HUES64 (cell line): Measurements from ENCODE around the gene USP3.

Experiments used
- H3K27ac ChIP-seq: 2 replicates; pipeline ENCODE4 v1.7.0; 2013; ENCODE audit warnings: low read depth, low read length, inconsistent platforms
- H3K27me3 ChIP-seq: 2 replicates; pipeline ENCODE4 v1.6.1; 2013; ENCODE audit warnings: mild to moderate bottlenecking, low read length; ENCODE audit not compliant: insufficient read depth
- H3K36me3 ChIP-seq: 2 replicates; pipeline ENCODE4 v1.6.1; 2013; ENCODE audit warnings: mild to moderate bottlenecking, low read length; ENCODE audit not compliant: insufficient read depth
- H3K4me1 ChIP-seq: 2 replicates; pipeline ENCODE4 v1.6.1; 2013; ENCODE audit warnings: mild to moderate bottlenecking, low read length, moderate library complexity; ENCODE audit not compliant: insufficient read depth
- H3K4me3 ChIP-seq: 2 replicates; pipeline ENCODE4 v1.5.1; 2013; ENCODE audit warnings: mild to moderate bottlenecking, low read length, moderate library complexity
- H3K9ac ChIP-seq: 2 replicates; pipeline ENCODE4 v1.6.1; 2013; ENCODE audit warnings: mild to moderate bottlenecking, low read depth, low read length
- H3K9me3 ChIP-seq: 2 replicates; pipeline ENCODE4 v1.6.1; 2013; ENCODE audit warnings: low read depth, low read length; ENCODE audit not compliant: insufficient read depth
- WGBS: fragments of 150-250, 120-280 bp; methylation state at CpG from one replicate; pipeline ENCODE4 v1.1.7; 2013; ENCODE audit warnings: missing lambda C conversion rate; 5-methylcytosine and 5-hydroxymethylcytosine counted together

USP3 gene

GRCh38 chr15:63623232-63623969, 119.0 kb downstream of the USP3 start:
- H3K4me3 ChIP-seq = no peak overlapping the region
- H3K27ac ChIP-seq = no peak overlapping the region
- no peaks in the 10 kb centered on the region for H3K4me1 ChIP-seq
- 98% methylated on average over 8 of the region's 8 CpGs for WGBS
- no peaks in the 10 kb centered on the region for H3K9me3 ChIP-seq
- no peaks in the 10 kb centered on the region for H3K27me3 ChIP-seq
- H3K36me3 ChIP-seq = peaks cover 57% of the 10 kb centered on the region
- H3K9ac ChIP-seq = no peak overlapping the region

- Histone ChIP-seq H3K27ac (no peak overlapping the region), H3K4me3 (no peak overlapping the region), H3K27me3 (no peaks in the 10 kb centered on the region), H3K36me3 (peaks cover 81% of the 10 kb centered on the region), H3K9me3 (no peaks in the 10 kb centered on the region), H3K9ac (no peak overlapping the region), H3K4me1 (no peaks in the 10 kb centered on the region)
- 100% methylated on average over 1 of the region's 1 CpG for WGBS
These were observed 122.6 kb downstream of the USP3 start for GRCh38 chr15:63626955-63627354.

GRCh38 chr15:63628123-63628822, 123.9 kb downstream of the USP3 start:
- Histone ChIP-seq H3K9me3 (no peaks in the 10 kb centered on the region), H3K9ac (no peak overlapping the region), H3K27me3 (no peaks in the 10 kb centered on the region), H3K4me1 (no peaks in the 10 kb centered on the region), H3K36me3 (peaks cover 81% of the 10 kb centered on the region), H3K4me3 (no peak overlapping the region), H3K27ac (no peak overlapping the region)
- WGBS = 94% methylated on average over 13 of the region's 13 CpGs

- no peaks in the 10 kb centered on the region for H3K4me1 ChIP-seq
- H3K9ac ChIP-seq = no peak overlapping the region
- H3K9me3 ChIP-seq = no peaks in the 10 kb centered on the region
- peaks cover 82% of the 10 kb centered on the region for H3K36me3 ChIP-seq
- WGBS = 98% methylated on average over 7 of the region's 7 CpGs
- no peaks in the 10 kb centered on the region for H3K27me3 ChIP-seq
- H3K27ac ChIP-seq = no peak overlapping the region
- no peak overlapping the region for H3K4me3 ChIP-seq
These were observed 125.8 kb downstream of the USP3 start for GRCh38 chr15:63630036-63630751.

- Histone ChIP-seq H3K4me3 (no peak overlapping the region), H3K4me1 (no peaks in the 10 kb centered on the region), H3K9me3 (no peaks in the 10 kb centered on the region), H3K9ac (no peak overlapping the region), H3K27ac (no peak overlapping the region), H3K36me3 (peaks cover 73% of the 10 kb centered on the region), H3K27me3 (no peaks in the 10 kb centered on the region)
- WGBS = 80% methylated on average over 1 of the region's 2 CpGs
These were observed 128.9 kb downstream of the USP3 start for GRCh38 chr15:63633312-63633711.

- no peak overlapping the region for H3K27ac ChIP-seq
- H3K27me3 ChIP-seq = no peaks in the 10 kb centered on the region
- peaks cover 77% of the 10 kb centered on the region for H3K36me3 ChIP-seq
- no CpG with 5 or more reads among the region's 1 CpG for WGBS
- no peak overlapping the region for H3K9ac ChIP-seq
- no peaks in the 10 kb centered on the region for H3K4me1 ChIP-seq
- H3K4me3 ChIP-seq = no peak overlapping the region
- no peaks in the 10 kb centered on the region for H3K9me3 ChIP-seq
These were observed 129.8 kb downstream of the USP3 start for GRCh38 chr15:63634154-63634553.

GRCh38 chr15:63636518-63637061, 132.2 kb downstream of the USP3 start:
- no peaks in the 10 kb centered on the region for H3K27me3 ChIP-seq
- WGBS = 95% methylated on average over 9 of the region's 9 CpGs
- H3K9me3 ChIP-seq = no peaks in the 10 kb centered on the region
- no peaks in the 10 kb centered on the region for H3K4me1 ChIP-seq
- H3K27ac ChIP-seq = no peak overlapping the region
- peaks cover 80% of the 10 kb centered on the region for H3K36me3 ChIP-seq
- H3K9ac ChIP-seq = no peak overlapping the region
- no peak overlapping the region for H3K4me3 ChIP-seq

GRCh38 chr15:63638839-63639238, 134.4 kb downstream of the USP3 start:
- H3K4me1 ChIP-seq = no peaks in the 10 kb centered on the region
- no peak overlapping the region for H3K4me3 ChIP-seq
- H3K9ac ChIP-seq = no peak overlapping the region
- H3K36me3 ChIP-seq = peaks cover 79% of the 10 kb centered on the region
- H3K9me3 ChIP-seq = no peaks in the 10 kb centered on the region
- H3K27ac ChIP-seq = no peak overlapping the region
- no CpG with 5 or more reads among the region's 1 CpG for whole genome bisulfite sequencing
- no peaks in the 10 kb centered on the region for H3K27me3 ChIP-seq

GRCh38 chr15:63640146-63640545, 135.8 kb downstream of the USP3 start:
- H3K4me3 ChIP-seq = no peak overlapping the region
- no peaks in the 10 kb centered on the region for H3K27me3 ChIP-seq
- H3K4me1 ChIP-seq = no peaks in the 10 kb centered on the region
- H3K27ac ChIP-seq = no peak overlapping the region
- H3K9ac ChIP-seq = no peak overlapping the region
- H3K36me3 ChIP-seq = peaks cover 83% of the 10 kb centered on the region
- 92% methylated on average over 3 of the region's 3 CpGs for WGBS
- no peaks in the 10 kb centered on the region for H3K9me3 ChIP-seq
